Esophagus squamous epithelium (tissue), 5 donors: ENCODE results near the gene TRIM41. TPM values are rescaled to one million over a fixed set of nuclear protein-coding genes. Genes with fewer than 3 reads are reported as not detected.

Source experiments
- DNase-seq: peaks from one replicate; lab custom pipeline; 2025; lab: John Stamatoyannopoulos, UW
- H3K27ac ChIP-seq, 4 donors: fragments of 200-600 bp; sonication (generic); one replicate each; pipeline ENCODE4 v1.5.1; 2016 to 2019; ENCODE audit warnings: mild to moderate bottlenecking in 1 of 4
- H3K27me3 ChIP-seq, 4 donors: fragments of 200-600 bp; sonication (generic); 1 replicate in 3 of 4; 2 replicates in 1 of 4; pipeline versions ENCODE4 v1.5.1 to v1.6.0; 2017 to 2021; ENCODE audit warnings: antibody characterized with exemption in 1 of 4
- H3K36me3 ChIP-seq, 3 donors: fragments of 200-600 bp; sonication (generic); one replicate each; pipeline ENCODE4 v1.5.1; 2016 to 2019
- H3K4me1 ChIP-seq, 3 donors: fragments of 200-600 bp; sonication (generic); one replicate each; pipeline ENCODE4 v1.5.1; 2017 to 2019
- H3K4me3 ChIP-seq, 4 donors: fragments of 200-600 bp; sonication (generic); 1 replicate in 3 of 4; 2 replicates in 1 of 4; pipeline ENCODE4 v1.5.1; 2016 to 2019; ENCODE audit warnings: mild to moderate bottlenecking in 2 of 4, moderate library complexity in 1 of 4
- H3K9me3 ChIP-seq, 3 donors: fragments of 200-600 bp; sonication (generic); one replicate each; pipeline ENCODE4 v1.5.1; 2016 to 2019
- CTCF ChIP-seq, 6 experiments: fragments of 450-650 bp in 4 of 6; fragments of 200-600 bp in 2 of 6; sonication (generic) in 2 of 6; IDR thresholded peaks; one replicate each; pipeline ENCODE4 v1.5.1; 2016 to 2019; ENCODE audit warnings: antibody characterized with exemption in 6 of 6, mild to moderate bottlenecking in 4 of 6, moderate library complexity in 4 of 6
- POLR2A ChIP-seq, 4 donors: fragments of 450-650 bp; IDR thresholded peaks; one replicate each; pipeline ENCODE4 v1.6.1; 2017; ENCODE audit warnings: antibody characterized with exemption in 4 of 4, mild to moderate bottlenecking in 4 of 4, moderate library complexity in 3 of 4
- WGBS, 2 donors: methylation state at CpG; one replicate each; pipeline ENCODE4 v1.1.5; 2018; 5-methylcytosine and 5-hydroxymethylcytosine counted together
- intact Hi-C: fragments of 100-400 bp; cut with DNase I; formaldehyde crosslinking; loops from one replicate; pipeline ENCODE4 v1.15.0; 2022
- total RNA-seq, 4 donors: library from RNA; depleted of rRNA; stranded (reverse); fragments of >200 nt; gene quantifications; one replicate each; pipeline ENCODE4 v1.1.0, GENCODE V29; 2016
- donor health status: DM: yes; HTN: yes; CAD: no.

TRIM41 gene
- total RNA-seq, 4 donors from 2014 or later = 12.0 to 22.1 (median 13.8) TPM

- Histone ChIP-seq H3K9me3 (no peaks in the 10 kb centered on the region), H3K4me3 (no peak overlapping the region), H3K36me3 (peaks cover 0 to 82% (median 13%) of the 10 kb centered on the region in 3 donors), H3K4me1 (peaks cover 0 to 15% (median 0%) of the 10 kb centered on the region in 3 donors), H3K27ac (no peak overlapping the region), H3K27me3 (no peaks in the 10 kb centered on the region)
- WGBS, 2 donors = 83 to 84% methylated on average over 9 to 13 of the region's 13 CpGs
- no peak for DNase-seq
- intact Hi-C loops = no loop called here
- TF ChIP-seq POLR2A (IDR thresholded peaks at IDR 0.05) = no peak
- no peak for TF ChIP-seq CTCF (IDR thresholded peaks at IDR 0.05)
Observed at GRCh38 chr5:181229996-181230395, 6.9 kb downstream of the TRIM41 start.

- Histone ChIP-seq H3K27me3 (no peaks in the 10 kb centered on the region), H3K9me3 (no peaks in the 10 kb centered on the region), H3K27ac (no peak overlapping the region), H3K36me3 (peaks cover 0 to 88% (median 16%) of the 10 kb centered on the region in 3 donors), H3K4me3 (no peak overlapping the region), H3K4me1 (peaks cover 0 to 9% (median 0%) of the 10 kb centered on the region in 3 donors)
- WGBS, 2 donors = 78% methylated on average over 5 of the region's 6 CpGs
- no peak for DNase-seq
- intact Hi-C loops = no loop called here
- no peak for TF ChIP-seq CTCF (IDR thresholded peaks at IDR 0.05)
- TF ChIP-seq POLR2A (IDR thresholded peaks at IDR 0.05) = no peak
Observed at GRCh38 chr5:181230551-181230950, 7.5 kb downstream of the TRIM41 start.

GRCh38 chr5:181231432-181231831 is 8.4 kb downstream of the TRIM41 start:
- no peak overlapping the region for H3K27ac ChIP-seq
- peaks cover 0 to under 1% (median 0%) of the 10 kb centered on the region in 3 donors for H3K4me1 ChIP-seq
- no peaks in the 10 kb centered on the region for H3K9me3 ChIP-seq
- intact Hi-C loops = no loop called here
- H3K36me3 ChIP-seq = peaks cover 0 to 96% (median 25%) of the 10 kb centered on the region in 3 donors
- WGBS, 2 donors = 78 to 89% methylated on average over 1 to 2 of the region's 7 CpGs
- H3K27me3 ChIP-seq = no peaks in the 10 kb centered on the region
- no peak overlapping the region for H3K4me3 ChIP-seq
- DNase-seq = no peak
- TF ChIP-seq CTCF (IDR thresholded peaks at IDR 0.05) (no peak), POLR2A (IDR thresholded peaks at IDR 0.05) (no peak)

- Histone ChIP-seq H3K27ac (no peak overlapping the region), H3K4me3 (no peak overlapping the region), H3K27me3 (no peaks in the 10 kb centered on the region), H3K4me1 (no peaks in the 10 kb centered on the region), H3K36me3 (peaks cover 8 to 96% (median 37%) of the 10 kb centered on the region in 3 donors), H3K9me3 (no peaks in the 10 kb centered on the region)
- no peak for TF ChIP-seq POLR2A (IDR thresholded peaks at IDR 0.05)
- TF ChIP-seq CTCF (IDR thresholded peaks at IDR 0.05) = no peak
- 80 to 81% methylated on average over 7 to 12 of the region's 18 CpGs for WGBS, 2 donors
- intact Hi-C loops = no loop called here
- no peak for DNase-seq
Observed at GRCh38 chr5:181232593-181232992, 9.5 kb downstream of the TRIM41 start.

GRCh38 chr5:181233088-181233800 is 10.2 kb downstream of the TRIM41 start:
- H3K27me3 ChIP-seq = no peaks in the 10 kb centered on the region
- H3K4me3 ChIP-seq = no peak overlapping the region
- peaks cover 13 to 96% (median 43%) of the 10 kb centered on the region in 3 donors for H3K36me3 ChIP-seq
- TF ChIP-seq CTCF (IDR thresholded peaks at IDR 0.05) = no peak
- H3K4me1 ChIP-seq = peaks cover 0 to 5% (median 0%) of the 10 kb centered on the region in 3 donors
- H3K27ac ChIP-seq = no peak overlapping the region
- intact Hi-C loops = no loop called here
- 77 to 80% methylated on average over 10 to 16 of the region's 16 CpGs for WGBS, 2 donors
- no peaks in the 10 kb centered on the region for H3K9me3 ChIP-seq
- DNase-seq = no peak
